ENCODE measurements around the gene FHL3.
"Not testable (repeated sequence)": the region's sequence is repeated elsewhere in the genome, so short reads cannot be mapped to it uniquely, and the experiment has no call there.

The FHL3 gene

DNA sequence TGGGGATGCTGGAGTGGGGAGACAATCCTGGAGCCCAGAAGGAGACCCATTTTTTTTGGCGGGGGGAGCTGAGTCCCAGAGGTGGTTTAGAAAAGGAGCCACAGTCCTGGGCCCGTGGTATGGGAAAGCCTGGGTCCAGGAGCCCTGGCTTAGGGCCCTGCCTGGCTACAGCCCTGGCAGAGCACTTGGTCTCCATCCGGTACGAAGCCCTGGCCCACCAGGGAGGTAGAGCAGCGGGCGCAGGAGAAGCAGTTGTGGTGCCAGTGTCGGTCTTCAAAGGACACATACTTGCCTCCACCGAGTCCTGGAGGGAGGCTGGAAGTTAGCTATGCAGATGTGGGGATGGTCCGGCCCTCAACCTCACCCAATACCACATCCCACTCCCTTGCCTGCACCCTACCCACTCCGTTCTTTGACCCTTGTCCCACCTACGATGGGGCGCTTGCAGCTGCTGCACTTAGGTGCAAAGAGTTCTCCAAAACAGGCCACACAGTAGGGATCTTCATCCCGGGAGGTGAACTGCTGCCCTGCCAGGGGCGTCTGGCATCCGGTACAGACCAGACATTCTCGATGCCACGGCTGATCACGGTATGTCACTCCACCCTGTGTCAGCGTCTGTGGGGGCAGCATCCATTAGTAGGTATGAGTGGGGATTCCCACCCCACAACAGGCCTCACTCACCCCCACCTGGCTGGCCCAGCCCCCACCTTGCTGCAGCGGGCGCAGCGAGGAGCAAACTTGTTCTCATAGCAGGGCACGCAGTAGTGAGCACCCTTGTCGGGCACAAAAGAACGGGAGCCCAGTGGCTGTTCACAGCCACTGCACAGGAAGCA, 7.8 kb downstream of the FHL3 start:
- Histone ChIP-seq H3K4me3 (ENCODE audit: low read depth in 1 of 2, low read length in 2 of 2) (no peak overlapping the region), H3K4me1 (ENCODE audit: insufficient read depth, low read length) (peaks cover 63% of the 10 kb centered on the region), H3K27me3 (ENCODE audit: control insufficient read depth in 1 of 2, insufficient read depth in 2 of 2, low read length in 2 of 2) (no peaks in the 10 kb centered on the region), H3K27ac (ENCODE audit: low read depth, low read length) (peak overlapping the region; percentile 95), H3K9ac (ENCODE audit: low read length) (peak overlapping the region; percentile 38), H3K36me3 (ENCODE audit: insufficient read depth, low read length) (peaks cover 21% of the 10 kb centered on the region), H3K9me3 (ENCODE audit: low read length) (no peaks in the 10 kb centered on the region)

- peak overlapping the region; percentile 89 for H3K27ac ChIP-seq (ENCODE audit: low read depth, low read length)
- H3K36me3 ChIP-seq (ENCODE audit: insufficient read depth, low read length) = peaks cover 21% of the 10 kb centered on the region
- H3K9ac ChIP-seq (ENCODE audit: low read length) = peak overlapping the region; percentile 49
- H3K4me1 ChIP-seq (ENCODE audit: insufficient read depth, low read length) = peaks cover 47% of the 10 kb centered on the region
- no peaks in the 10 kb centered on the region for H3K27me3 ChIP-seq (ENCODE audit: control insufficient read depth in 1 of 2, insufficient read depth in 2 of 2, low read length in 2 of 2)
- H3K9me3 ChIP-seq (ENCODE audit: low read length) = no peaks in the 10 kb centered on the region
- H3K4me3 ChIP-seq (ENCODE audit: low read depth in 1 of 2, low read length in 2 of 2) = peak overlapping the region; percentile 25 to 53
Observed at GRCh38 chr1:37995751-37996345, 9.5 kb downstream of the FHL3 start.

DNA sequence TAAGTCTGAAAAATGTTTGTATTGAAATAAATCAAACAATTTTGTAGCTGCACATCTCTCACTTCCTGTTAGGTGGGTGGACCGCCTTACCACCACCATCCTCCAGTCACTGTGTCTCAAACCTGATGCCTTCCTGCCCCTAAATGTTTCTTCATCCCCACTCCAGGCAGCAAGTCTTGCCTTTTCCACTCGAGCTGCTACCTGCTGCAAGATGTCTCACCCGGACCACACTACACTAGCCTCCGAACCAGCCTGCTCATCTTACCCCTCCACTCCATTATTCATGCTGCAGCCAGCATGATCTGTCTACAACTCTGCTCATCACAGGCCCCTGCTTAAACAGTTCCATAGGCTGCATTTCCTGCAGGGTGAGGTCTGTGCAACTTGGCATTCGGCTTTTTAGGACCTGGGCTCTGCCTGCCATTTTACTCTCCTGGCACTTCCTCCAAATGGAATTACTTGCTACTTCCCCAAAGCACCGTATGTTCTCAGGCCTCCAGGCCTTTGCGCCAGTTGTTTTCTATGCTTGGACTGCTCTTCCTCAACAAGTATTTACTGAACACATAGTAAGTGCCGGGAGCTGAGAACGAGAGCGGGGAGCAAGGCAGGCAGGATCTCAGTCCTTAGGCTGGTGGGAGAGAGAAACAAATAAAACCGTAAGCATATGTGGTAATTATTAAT, 10.3 kb downstream of the FHL3 start:
- peak overlapping the region; percentile 89 for H3K27ac ChIP-seq (ENCODE audit: low read depth, low read length)
- peak overlapping the region; percentile 49 for H3K9ac ChIP-seq (ENCODE audit: low read length)
- H3K4me3 ChIP-seq (ENCODE audit: low read depth in 1 of 2, low read length in 2 of 2) = peak overlapping the region; percentile 9 to 57

DNA sequence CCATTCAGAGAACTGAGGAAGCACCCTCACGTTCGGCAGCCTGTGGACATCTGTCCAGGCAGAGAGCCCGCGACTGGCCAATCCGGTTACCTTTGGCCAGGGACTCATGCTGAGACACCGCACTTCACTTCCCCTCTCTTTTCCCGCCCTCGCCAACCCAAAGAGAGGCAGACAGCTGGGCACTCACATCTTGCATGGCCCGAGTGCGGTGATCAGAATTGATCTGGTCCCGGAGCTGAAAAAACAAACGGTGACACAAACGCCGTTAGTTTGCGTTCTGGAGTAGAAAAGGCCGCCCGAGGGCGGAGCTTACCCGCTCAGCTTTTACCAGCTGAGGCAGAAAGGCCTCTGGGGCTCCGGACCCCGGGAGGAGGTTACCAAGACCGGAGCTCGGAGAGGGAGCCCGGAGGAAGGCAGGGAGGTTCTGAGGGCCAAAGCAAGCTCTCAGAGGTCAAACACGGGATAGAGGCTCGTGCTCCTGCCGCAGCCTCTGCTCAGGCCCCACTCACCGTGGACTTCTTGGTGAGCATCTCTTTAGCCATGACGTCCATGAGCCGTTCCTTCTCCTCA, 15.9 kb downstream of the FHL3 start:
- Histone ChIP-seq H3K27me3 (ENCODE audit: control insufficient read depth in 1 of 2, insufficient read depth in 2 of 2, low read length in 2 of 2) (no peaks in the 10 kb centered on the region), H3K9me3 (ENCODE audit: low read length) (no peaks in the 10 kb centered on the region), H3K36me3 (ENCODE audit: insufficient read depth, low read length) (peaks cover 28% of the 10 kb centered on the region), H3K4me1 (ENCODE audit: insufficient read depth, low read length) (peaks cover 11% of the 10 kb centered on the region), H3K4me3 (ENCODE audit: low read depth in 1 of 2, low read length in 2 of 2) (peak overlapping the region; percentile 89 to 93), H3K27ac (ENCODE audit: low read depth, low read length) (peak overlapping the region; percentile 67), H3K9ac (ENCODE audit: low read length) (peak overlapping the region; percentile 85)

More for the DNA sequence above, 10.3 kb downstream of the FHL3 start:
- no peaks in the 10 kb centered on the region for H3K27me3 ChIP-seq (ENCODE audit: control insufficient read depth in 1 of 2, insufficient read depth in 2 of 2, low read length in 2 of 2)
- peaks cover 21% of the 10 kb centered on the region for H3K36me3 ChIP-seq (ENCODE audit: insufficient read depth, low read length)
- no peaks in the 10 kb centered on the region for H3K9me3 ChIP-seq (ENCODE audit: low read length)
- H3K4me1 ChIP-seq (ENCODE audit: insufficient read depth, low read length) = peaks cover 39% of the 10 kb centered on the region

DNA sequence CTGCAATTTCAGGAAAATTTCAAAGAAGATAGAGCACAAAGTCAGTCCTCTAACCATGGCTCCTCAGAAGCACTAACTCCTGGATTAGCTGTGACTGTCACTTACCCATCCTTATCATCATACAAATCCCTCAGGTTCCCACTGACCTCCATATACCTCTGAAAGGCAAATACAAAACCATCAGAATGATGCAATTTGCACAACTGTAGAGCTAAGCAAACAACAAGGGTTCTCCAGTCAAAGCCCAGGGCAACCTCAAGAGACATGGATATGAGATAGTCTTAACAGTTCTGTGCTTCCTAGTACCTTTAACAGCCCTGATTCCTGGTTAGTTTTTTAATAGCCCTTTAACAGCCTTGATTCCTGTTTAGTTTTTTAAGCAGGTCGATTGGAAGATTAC, 17.6 kb downstream of the FHL3 start:
- H3K36me3 ChIP-seq (ENCODE audit: insufficient read depth, low read length) = peaks cover 35% of the 10 kb centered on the region
- no peaks in the 10 kb centered on the region for H3K9me3 ChIP-seq (ENCODE audit: low read length)
- no peak overlapping the region for H3K4me3 ChIP-seq (ENCODE audit: low read depth in 1 of 2, low read length in 2 of 2)
- H3K9ac ChIP-seq (ENCODE audit: low read length) = no peak overlapping the region
- H3K27ac ChIP-seq (ENCODE audit: low read depth, low read length) = no peak overlapping the region
- no peaks in the 10 kb centered on the region for H3K27me3 ChIP-seq (ENCODE audit: control insufficient read depth in 1 of 2, insufficient read depth in 2 of 2, low read length in 2 of 2)
- H3K4me1 ChIP-seq (ENCODE audit: insufficient read depth, low read length) = peaks cover 11% of the 10 kb centered on the region

DNA sequence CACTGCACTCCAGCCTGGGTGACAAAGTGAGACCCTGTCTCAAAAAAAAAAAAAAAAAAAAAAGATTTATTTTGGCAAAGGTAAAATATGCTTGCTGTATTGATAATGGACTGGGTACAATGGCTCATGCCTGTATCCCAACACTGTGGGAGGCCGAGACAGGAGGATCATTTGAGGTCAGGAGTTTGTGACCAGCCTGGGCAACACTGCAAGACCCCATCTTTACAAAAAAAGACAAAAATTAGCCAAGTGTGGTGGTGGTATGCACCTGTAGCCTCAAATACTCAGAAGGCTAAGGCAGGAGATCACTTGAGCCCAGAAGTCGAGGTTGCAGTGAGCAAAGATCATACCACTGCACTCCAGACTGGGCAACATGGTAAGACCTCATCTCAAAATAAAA, 21.8 kb downstream of the FHL3 start:
- H3K4me1 ChIP-seq (ENCODE audit: insufficient read depth, low read length) = peaks cover 6% of the 10 kb centered on the region
- H3K27me3 ChIP-seq (ENCODE audit: control insufficient read depth in 1 of 2, insufficient read depth in 2 of 2, low read length in 2 of 2) = no peaks in the 10 kb centered on the region
- no peak overlapping the region for H3K27ac ChIP-seq (ENCODE audit: low read depth, low read length)
- no peaks in the 10 kb centered on the region for H3K9me3 ChIP-seq (ENCODE audit: low read length)
- H3K4me3 ChIP-seq (ENCODE audit: low read depth in 1 of 2, low read length in 2 of 2) = no peak overlapping the region
- no peak overlapping the region for H3K9ac ChIP-seq (ENCODE audit: low read length)
- peaks cover 75% of the 10 kb centered on the region for H3K36me3 ChIP-seq (ENCODE audit: insufficient read depth, low read length)

GRCh38 chr1:37978541-37978940, 26.8 kb downstream of the FHL3 start:
- H3K4me3 ChIP-seq (ENCODE audit: low read depth in 1 of 2, low read length in 2 of 2) = no peak overlapping the region
- H3K27me3 ChIP-seq (ENCODE audit: control insufficient read depth in 1 of 2, insufficient read depth in 2 of 2, low read length in 2 of 2) = no peaks in the 10 kb centered on the region
- H3K27ac ChIP-seq (ENCODE audit: low read depth, low read length) = no peak overlapping the region
- H3K4me1 ChIP-seq (ENCODE audit: insufficient read depth, low read length) = no peaks in the 10 kb centered on the region
- no peaks in the 10 kb centered on the region for H3K9me3 ChIP-seq (ENCODE audit: low read length)
- H3K36me3 ChIP-seq (ENCODE audit: insufficient read depth, low read length) = peaks cover 74% of the 10 kb centered on the region
- H3K9ac ChIP-seq (ENCODE audit: low read length) = no peak overlapping the region

DNA sequence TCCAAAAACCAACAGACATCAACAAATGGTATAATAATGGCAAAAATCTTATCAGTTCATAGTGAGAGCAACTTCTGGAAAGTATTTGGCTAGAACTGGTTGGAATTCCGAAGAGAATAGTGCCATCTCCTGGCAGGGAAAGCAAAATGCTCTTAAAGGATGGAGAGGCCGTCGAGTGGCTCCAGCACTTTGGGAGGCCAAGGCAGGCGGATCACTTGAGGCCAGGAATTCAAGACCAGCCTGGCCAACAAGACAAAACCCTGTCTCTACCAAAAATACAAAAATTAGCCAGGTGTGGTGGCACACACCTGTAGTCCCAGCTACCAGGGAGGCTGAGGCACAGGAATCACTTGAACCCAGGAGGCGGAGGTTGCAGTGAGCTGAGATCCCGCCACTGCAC, 30.2 kb downstream of the FHL3 start:
- H3K36me3 ChIP-seq (ENCODE audit: insufficient read depth, low read length) = peaks cover 49% of the 10 kb centered on the region
- not testable (repeated sequence) for H3K9me3 ChIP-seq (ENCODE audit: low read length); H3K4me3 ChIP-seq (ENCODE audit: low read depth in 1 of 2, low read length in 2 of 2); H3K27me3 ChIP-seq (ENCODE audit: control insufficient read depth in 1 of 2, insufficient read depth in 2 of 2, low read length in 2 of 2); H3K27ac ChIP-seq (ENCODE audit: low read depth, low read length); H3K4me1 ChIP-seq (ENCODE audit: insufficient read depth, low read length); H3K9ac ChIP-seq (ENCODE audit: low read length)

GRCh38 chr1:37974567-37974966, 30.7 kb downstream of the FHL3 start:
- Histone ChIP-seq H3K9me3 (ENCODE audit: low read length) (no peaks in the 10 kb centered on the region), H3K36me3 (ENCODE audit: insufficient read depth, low read length) (peaks cover 47% of the 10 kb centered on the region), H3K27ac (ENCODE audit: low read depth, low read length) (no peak overlapping the region), H3K4me1 (ENCODE audit: insufficient read depth, low read length) (no peaks in the 10 kb centered on the region), H3K27me3 (ENCODE audit: control insufficient read depth in 1 of 2, insufficient read depth in 2 of 2, low read length in 2 of 2) (no peaks in the 10 kb centered on the region), H3K9ac (ENCODE audit: low read length) (no peak overlapping the region), H3K4me3 (ENCODE audit: low read depth in 1 of 2, low read length in 2 of 2) (no peak overlapping the region)

DNA sequence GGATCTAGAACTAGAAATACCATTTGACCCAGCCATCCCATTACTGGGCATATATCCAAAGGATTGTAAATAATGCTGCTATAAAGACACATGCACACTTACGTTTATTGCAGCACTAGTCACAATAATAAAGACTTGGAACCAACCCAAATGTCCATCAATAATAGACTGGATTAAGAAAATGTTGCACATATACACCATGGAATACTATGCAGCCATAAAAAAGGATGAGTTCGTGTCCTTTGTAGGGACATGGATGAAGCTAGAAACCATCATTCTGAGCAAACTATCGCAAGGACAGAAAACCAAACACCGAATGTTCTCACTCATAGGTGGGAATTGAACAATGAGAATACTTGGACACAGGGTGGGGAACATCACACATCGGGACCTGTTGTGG, 31.6 kb downstream of the FHL3 start:
- not testable (repeated sequence) for H3K27me3 ChIP-seq (ENCODE audit: control insufficient read depth in 1 of 2, insufficient read depth in 2 of 2, low read length in 2 of 2); H3K4me3 ChIP-seq (ENCODE audit: low read depth in 1 of 2, low read length in 2 of 2); H3K9ac ChIP-seq (ENCODE audit: low read length); H3K9me3 ChIP-seq (ENCODE audit: low read length); H3K27ac ChIP-seq (ENCODE audit: low read depth, low read length); H3K4me1 ChIP-seq (ENCODE audit: insufficient read depth, low read length)
- H3K36me3 ChIP-seq (ENCODE audit: insufficient read depth, low read length) = peaks cover 47% of the 10 kb centered on the region

DNA sequence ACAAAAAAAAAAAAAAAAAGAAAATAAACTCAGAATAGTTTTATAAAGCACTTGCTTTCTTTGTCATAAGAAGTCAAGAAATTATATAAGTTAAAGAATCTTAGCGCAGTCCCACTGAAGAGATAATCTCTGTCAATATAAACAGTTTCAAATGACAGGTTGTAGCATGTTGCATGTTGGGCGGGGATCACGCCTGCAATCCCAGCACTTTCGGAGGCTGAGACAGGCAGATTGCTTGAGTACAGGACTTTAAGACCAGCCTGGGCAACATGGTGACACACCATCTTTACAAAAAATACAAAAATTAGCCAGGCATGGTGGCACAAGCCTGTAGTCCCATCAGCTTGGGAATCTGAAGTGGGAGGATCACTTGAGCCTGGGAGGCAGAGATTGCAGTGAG, 40.0 kb downstream of the FHL3 start:
- Histone ChIP-seq H3K27me3 (ENCODE audit: control insufficient read depth in 1 of 2, insufficient read depth in 2 of 2, low read length in 2 of 2) (no peaks in the 10 kb centered on the region), H3K4me3 (ENCODE audit: low read depth in 1 of 2, low read length in 2 of 2) (no peak overlapping the region), H3K4me1 (ENCODE audit: insufficient read depth, low read length) (no peaks in the 10 kb centered on the region), H3K27ac (ENCODE audit: low read depth, low read length) (no peak overlapping the region), H3K9me3 (ENCODE audit: low read length) (no peaks in the 10 kb centered on the region), H3K36me3 (ENCODE audit: insufficient read depth, low read length) (peaks cover 36% of the 10 kb centered on the region), H3K9ac (ENCODE audit: low read length) (no peak overlapping the region)

Measured in muscle layer of colon (tissue), 2 donors.